Keratinocyte (primary cell): ENCODE data around the gene SLC7A6. TPM values are rescaled to one million over a fixed set of nuclear protein-coding genes. Genes with fewer than 3 reads are reported as not detected.

ENCODE experiments used
- DNase-seq: peaks from one replicate; pipeline ENCODE4 v3.0.0-alpha.2; 2011; ENCODE audit warnings: low read depth, missing footprints, low spot score
- FAIRE-seq: peaks from 2 replicates; lab custom pipeline; 2011; peaks lifted over from hg19 to GRCh38; lab: Jason Lieb, UNC
- H2AFZ ChIP-seq: 2 replicates; pipeline ENCODE4 v1.6.0; 2012; ENCODE audit warnings: low read length, control low read depth, inconsistent platforms; ENCODE audit not compliant: control insufficient read depth
- H3K27ac ChIP-seq: 2 replicates; pipeline ENCODE4 v1.5.1; 2011; ENCODE audit warnings: low read length; ENCODE audit not compliant: control insufficient read depth, insufficient read depth
- H3K27me3 ChIP-seq: 3 replicates; pipeline ENCODE4 v1.6.0; 2011; ENCODE audit warnings: low read length; ENCODE audit not compliant: control insufficient read depth, insufficient read depth; ENCODE audit errors: extremely low read depth
- H3K36me3 ChIP-seq, 2 experiments: 2 replicates in 1 of 2; 3 replicates in 1 of 2; pipeline ENCODE4 v1.5.1; 2011; ENCODE audit warnings: low read length in 2 of 2, mild to moderate bottlenecking in 1 of 2; ENCODE audit not compliant: control insufficient read depth in 2 of 2, insufficient read depth in 2 of 2; ENCODE audit errors: extremely low read depth in 1 of 2
- H3K4me1 ChIP-seq: 3 replicates; pipeline ENCODE4 v1.5.1; 2011; ENCODE audit warnings: low read length; ENCODE audit not compliant: control insufficient read depth, insufficient read depth; ENCODE audit errors: extremely low read depth
- H3K4me2 ChIP-seq: 3 replicates; pipeline ENCODE4 v1.6.0; 2011; ENCODE audit warnings: low read depth, low read length; ENCODE audit not compliant: control insufficient read depth, insufficient read depth; ENCODE audit errors: extremely low read depth
- H3K4me3 ChIP-seq, 3 experiments: fragments of 200-600 bp in 1 of 3; sonication (generic) in 1 of 3; 2 replicates in 2 of 3; 3 replicates in 1 of 3; pipeline ENCODE4 v1.5.1; 2011 to 2016; ENCODE audit warnings: low read length in 3 of 3, mild to moderate bottlenecking in 3 of 3, control low read depth in 2 of 3, inconsistent platforms in 1 of 3, low read depth in 1 of 3, mixed read lengths in 1 of 3, mixed run types in 1 of 3, moderate library complexity in 1 of 3; ENCODE audit not compliant: control insufficient read depth in 2 of 3, insufficient read depth in 2 of 3; ENCODE audit errors: extremely low read depth in 1 of 3
- H3K79me2 ChIP-seq: 2 replicates; pipeline ENCODE4 v1.6.0; 2012; ENCODE audit warnings: low read length; ENCODE audit not compliant: control insufficient read depth, insufficient read depth
- H3K9ac ChIP-seq: 3 replicates; pipeline ENCODE4 v1.6.0; 2011; ENCODE audit warnings: low read length; ENCODE audit not compliant: control insufficient read depth, insufficient read depth; ENCODE audit errors: extremely low read depth
- H3K9me1 ChIP-seq: 3 replicates; pipeline ENCODE4 v1.6.0; 2011; ENCODE audit warnings: low read length; ENCODE audit not compliant: control insufficient read depth, insufficient read depth; ENCODE audit errors: extremely low read depth
- H3K9me3 ChIP-seq: 2 replicates; pipeline ENCODE4 v1.5.1; 2012; ENCODE audit warnings: low read depth, low read length; ENCODE audit not compliant: control insufficient read depth
- H4K20me1 ChIP-seq: 3 replicates; pipeline ENCODE4 v1.6.0; 2011; ENCODE audit warnings: low read length; ENCODE audit not compliant: control insufficient read depth, insufficient read depth; ENCODE audit errors: extremely low read depth
- EZH2 ChIP-seq: IDR thresholded peaks from one replicate; pipeline ENCODE4 v1.6.1; 2012; ENCODE audit warnings: inconsistent platforms, mild to moderate bottlenecking, low read length, moderate library complexity
- dilution Hi-C: fragments of 300-500 bp; cut with MboI; formaldehyde crosslinking; loops from one replicate; pipeline ENCODE4 v1.7.0; 2020; ENCODE audit warnings: low sequenced_read_pairs; ENCODE audit not compliant: extremely low pct_ligation_motif_present
- polyA plus RNA-seq, 5 experiments: library from polyadenylated mRNA; depleted of rRNA in 3 of 5; stranded (reverse) in 3 of 5; stranded (forward) in 1 of 5; unstranded in 1 of 5; fragments of >200 nt; gene quantifications; 1 replicate in 1 of 5; 2 replicates in 3 of 5; 3 replicates in 1 of 5; pipeline versions ENCODE4 v1.2.1 to v1.2.3, GENCODE V29; 2011 to 2012; ENCODE audit warnings: missing spikeins in 2 of 5, low read depth in 1 of 5, low replicate concordance in 1 of 5
- TF ChIP-seq, protein P1 (sequence below), 3 experiments: IDR thresholded peaks in 1 of 3; conservative IDR thresholded peaks in 1 of 3; optimal IDR thresholded peaks in 1 of 3; 2 replicates in 2 of 3; 3 replicates in 1 of 3; pipeline versions ENCODE3 to v1.5.1; 2011; ENCODE audit warnings: low read length in 3 of 3, mild to moderate bottlenecking in 3 of 3, moderate library complexity in 2 of 3, control low read depth in 1 of 3, inconsistent platforms in 1 of 3; ENCODE audit not compliant: insufficient read depth in 2 of 3; ENCODE audit errors: extremely low read depth in 1 of 3

Gene SLC7A6
- polyA plus RNA-seq, 1 donor (not counting 4 experiments of a cell fraction or from before 2014, with no cell fraction given), result 43.4 TPM

DNA sequence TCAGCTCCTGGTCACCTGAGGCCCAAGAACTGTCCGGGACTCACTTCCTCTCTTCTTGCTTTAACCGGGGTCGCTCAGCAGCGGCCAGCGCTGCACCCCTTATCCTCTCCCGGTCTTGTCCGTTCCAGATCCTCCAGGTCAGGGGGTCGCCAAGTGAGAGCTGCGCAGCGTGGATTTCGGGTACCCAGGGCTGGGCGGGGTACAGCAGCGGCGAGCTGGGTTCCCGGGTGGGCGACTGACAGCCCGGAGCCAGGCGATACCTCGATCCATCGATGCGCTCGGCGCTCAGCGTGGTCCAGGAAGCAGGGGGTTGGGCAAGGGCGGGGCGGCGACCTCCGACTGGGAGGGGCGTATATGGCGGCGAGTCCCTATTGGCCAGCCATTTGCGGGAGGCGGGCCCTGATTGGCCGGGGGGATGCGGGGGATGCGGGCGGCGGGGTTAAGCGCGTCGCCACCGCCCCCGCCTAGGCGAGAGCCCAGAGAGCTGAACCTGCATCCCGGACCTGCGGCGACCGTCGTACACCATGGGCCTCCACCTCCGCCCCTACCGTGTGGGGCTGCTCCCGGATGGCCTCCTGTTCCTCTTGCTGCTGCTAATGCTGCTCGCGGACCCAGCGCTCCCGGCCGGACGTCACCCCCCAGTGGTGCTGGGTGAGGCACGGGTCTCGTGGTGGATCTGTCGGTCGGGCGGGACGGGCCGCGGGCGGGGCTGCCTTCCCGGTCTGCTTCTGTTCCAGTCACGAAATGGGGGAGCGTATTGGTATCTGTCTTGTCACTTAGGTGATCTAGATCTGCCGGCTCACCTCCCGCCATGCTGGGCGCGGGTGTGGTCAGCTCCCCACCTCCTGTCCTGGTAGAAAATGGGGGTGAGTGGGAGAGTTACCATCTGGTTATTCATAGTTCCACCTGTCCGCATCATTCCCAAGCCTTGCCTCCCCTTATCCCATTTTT, 19.1 kb upstream of the SLC7A6 start, which contains the start of gene PLA2G15:
PLA2G15 (plus strand) TSS at position 471 of the 951 bp plus-strand sequence; CDS start at position 525, 54 bp downstream.
- peaks cover 0 to 5% of the 10 kb centered on the region in 2 experiments for H3K36me3 ChIP-seq
- dilution Hi-C loops, result no loop called here
- no peak for TF ChIP-seq EZH2
- TF ChIP-seq, protein P1, sequence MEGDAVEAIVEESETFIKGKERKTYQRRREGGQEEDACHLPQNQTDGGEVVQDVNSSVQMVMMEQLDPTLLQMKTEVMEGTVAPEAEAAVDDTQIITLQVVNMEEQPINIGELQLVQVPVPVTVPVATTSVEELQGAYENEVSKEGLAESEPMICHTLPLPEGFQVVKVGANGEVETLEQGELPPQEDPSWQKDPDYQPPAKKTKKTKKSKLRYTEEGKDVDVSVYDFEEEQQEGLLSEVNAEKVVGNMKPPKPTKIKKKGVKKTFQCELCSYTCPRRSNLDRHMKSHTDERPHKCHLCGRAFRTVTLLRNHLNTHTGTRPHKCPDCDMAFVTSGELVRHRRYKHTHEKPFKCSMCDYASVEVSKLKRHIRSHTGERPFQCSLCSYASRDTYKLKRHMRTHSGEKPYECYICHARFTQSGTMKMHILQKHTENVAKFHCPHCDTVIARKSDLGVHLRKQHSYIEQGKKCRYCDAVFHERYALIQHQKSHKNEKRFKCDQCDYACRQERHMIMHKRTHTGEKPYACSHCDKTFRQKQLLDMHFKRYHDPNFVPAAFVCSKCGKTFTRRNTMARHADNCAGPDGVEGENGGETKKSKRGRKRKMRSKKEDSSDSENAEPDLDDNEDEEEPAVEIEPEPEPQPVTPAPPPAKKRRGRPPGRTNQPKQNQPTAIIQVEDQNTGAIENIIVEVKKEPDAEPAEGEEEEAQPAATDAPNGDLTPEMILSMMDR (optimal IDR thresholded peaks at IDR 0.05 in 1 of 3, IDR thresholded peaks at IDR 0.05 in 1 of 3, conservative IDR thresholded peaks at IDR 0.05 in 1 of 3; ENCODE audit: extremely low read depth in 1 of 3, insufficient read depth in 2 of 3, low read length in 3 of 3), result no peak
- H3K9me3 ChIP-seq, result no peaks in the 10 kb centered on the region
- H3K4me3 ChIP-seq, result peak within 1 kb of the TSS; percentile 94 to 97 (median 96)
- H4K20me1 ChIP-seq, result no peaks in the 10 kb centered on the region
- no peak for FAIRE-seq
- DNase-seq, result no peak
- peak within 1 kb of the TSS; percentile 98 for H2AFZ ChIP-seq
- H3K4me1 ChIP-seq, result peaks cover 18% of the 10 kb centered on the region
- H3K79me2 ChIP-seq, result no peaks in the 10 kb centered on the region
- H3K27ac ChIP-seq, result peak within 1 kb of the TSS; percentile 31
- H3K4me2 ChIP-seq, result peak within 1 kb of the TSS; percentile 97
- no peaks in the 10 kb centered on the region for H3K27me3 ChIP-seq
- H3K9ac ChIP-seq, result peak within 1 kb of the TSS; percentile 72
- peaks cover 3% of the 10 kb centered on the region for H3K9me1 ChIP-seq

DNA sequence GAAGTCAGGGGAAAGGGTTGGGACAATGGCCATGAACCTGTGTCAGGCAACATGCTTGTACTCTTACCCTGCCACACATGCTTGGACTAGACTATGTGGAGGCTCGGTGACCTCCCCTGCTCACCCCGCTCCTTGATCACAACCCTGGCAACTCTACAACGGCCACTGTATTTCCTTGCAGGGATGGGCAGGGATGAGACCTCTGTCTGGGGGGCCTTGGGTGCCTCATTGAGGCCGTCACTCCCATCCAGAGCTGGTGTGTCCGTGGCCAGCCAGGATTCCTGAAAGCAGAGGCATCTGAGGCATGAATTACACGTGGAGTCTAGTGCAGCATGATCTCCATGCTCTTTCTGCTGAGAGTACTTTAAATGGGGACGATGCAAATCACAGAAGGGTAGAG, 18.2 kb upstream of the SLC7A6 start:
- H3K4me3 ChIP-seq, result peak overlapping the region; percentile 94 to 97 (median 96)
- H3K9ac ChIP-seq, result no peak overlapping the region
- DNase-seq (no peak), FAIRE-seq (no peak)
- no peaks in the 10 kb centered on the region for H3K9me3 ChIP-seq
- H3K4me2 ChIP-seq, result peak overlapping the region; percentile 97
- peaks cover 18% of the 10 kb centered on the region for H3K4me1 ChIP-seq
- no peak overlapping the region for H2AFZ ChIP-seq
- TF ChIP-seq, protein P1 (optimal IDR thresholded peaks at IDR 0.05 in 1 of 3, IDR thresholded peaks at IDR 0.05 in 1 of 3, conservative IDR thresholded peaks at IDR 0.05 in 1 of 3; ENCODE audit: extremely low read depth in 1 of 3, insufficient read depth in 2 of 3, low read length in 3 of 3), result no peak
- TF ChIP-seq EZH2, result no peak
- peaks cover 3% of the 10 kb centered on the region for H3K9me1 ChIP-seq
- no peaks in the 10 kb centered on the region for H3K79me2 ChIP-seq
- peaks cover 0 to 7% of the 10 kb centered on the region in 2 experiments for H3K36me3 ChIP-seq
- dilution Hi-C loops, result no loop called here
- H3K27me3 ChIP-seq, result no peaks in the 10 kb centered on the region
- no peak overlapping the region for H3K27ac ChIP-seq
- H4K20me1 ChIP-seq, result no peaks in the 10 kb centered on the region
